ENCODE data around the gene ZFR.
"Not testable (repeated sequence)": the region's sequence is repeated elsewhere in the genome, so short reads cannot be mapped to it uniquely, and the experiment has no call there.

The ZFR gene

DNA sequence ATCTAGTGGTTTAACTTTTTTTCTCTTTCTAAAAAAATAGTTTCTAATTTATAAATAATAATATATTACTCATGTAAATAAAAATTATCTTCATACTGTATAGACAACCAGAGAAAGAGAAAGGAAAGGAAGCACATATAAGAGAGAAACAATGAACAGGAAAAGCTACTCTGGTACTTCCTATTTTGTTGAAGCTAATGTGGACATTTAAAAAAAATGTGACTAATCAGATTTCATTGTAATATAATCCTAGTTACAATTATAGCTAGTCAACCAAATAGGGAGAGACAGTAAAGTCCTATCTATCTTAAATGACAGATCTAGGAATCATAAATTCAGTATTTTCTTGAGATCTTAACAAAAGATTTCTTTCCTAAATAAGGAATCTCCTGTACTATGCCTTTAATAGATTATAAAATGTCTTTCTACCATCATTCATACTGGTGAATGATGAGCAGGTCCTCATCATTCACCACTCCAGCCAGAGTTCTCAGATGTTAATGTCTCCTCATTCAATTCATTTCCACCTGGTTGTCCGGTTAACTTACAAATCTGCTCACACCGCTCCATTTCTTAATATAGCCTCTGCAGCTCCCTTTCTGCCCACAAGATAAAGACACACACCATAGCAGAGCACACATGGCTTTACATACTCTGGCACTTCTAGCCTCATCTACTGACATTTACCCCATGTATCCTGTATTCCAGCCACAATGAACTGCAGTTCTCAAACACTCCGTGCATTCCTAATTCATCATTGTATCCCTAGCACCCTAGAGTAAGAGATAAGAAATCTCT is 30.9 kb downstream of the ZFR start:
- no peak for FAIRE-seq
- DNase-seq (ENCODE audit: insufficient read length, low spot score): no peak

DNA sequence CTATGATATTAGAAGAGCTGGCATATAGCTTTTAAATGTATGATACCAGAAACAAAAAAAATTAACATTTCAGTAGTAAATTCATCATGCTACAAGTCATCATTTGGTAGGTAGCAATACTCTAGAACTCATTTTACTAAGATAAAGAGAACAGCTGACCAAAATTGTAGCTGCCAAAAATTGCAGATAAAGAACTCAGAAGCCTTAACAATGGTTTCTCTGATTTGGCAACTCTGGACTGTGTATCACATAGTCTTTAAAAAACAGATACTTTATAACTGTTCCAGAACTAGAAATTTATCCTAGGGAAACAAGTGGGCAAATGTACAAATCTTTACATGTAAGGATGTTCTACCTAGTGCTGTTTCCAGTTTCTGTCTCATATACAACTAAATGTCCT is 33.9 kb downstream of the ZFR start:
- FAIRE-seq: no peak
- no peak for DNase-seq (ENCODE audit: insufficient read length, low spot score)

DNA sequence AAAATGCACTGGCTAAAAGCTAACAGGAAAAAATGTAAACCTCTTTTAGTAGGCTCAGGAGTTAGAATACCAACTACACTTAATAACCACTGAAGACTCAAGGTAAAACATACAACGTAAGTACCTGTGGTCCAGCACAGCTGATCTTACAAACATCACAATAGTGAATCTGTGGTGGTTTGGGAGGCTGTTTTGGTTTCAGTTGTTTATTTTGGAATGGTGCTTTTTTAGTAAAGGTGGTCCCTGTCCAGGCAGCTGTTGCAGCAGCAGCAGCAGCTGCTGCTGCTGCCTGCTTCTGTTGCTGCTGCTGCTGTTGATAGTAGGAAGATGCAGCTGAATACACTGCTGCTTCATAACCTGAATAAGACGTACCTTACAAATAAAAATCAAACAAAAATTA is 37.9 kb downstream of the ZFR start:
- DNase-seq (ENCODE audit: insufficient read length, low spot score): no peak
- no peak for FAIRE-seq

GRCh38 chr5:32405507-32405906 is 39.0 kb downstream of the ZFR start:
- FAIRE-seq (no peak), DNase-seq (ENCODE audit: insufficient read length, low spot score) (no peak)

GRCh38 chr5:32403760-32404159 is 40.8 kb downstream of the ZFR start:
- no peak for DNase-seq (ENCODE audit: insufficient read length, low spot score)
- no peak for FAIRE-seq

DNA sequence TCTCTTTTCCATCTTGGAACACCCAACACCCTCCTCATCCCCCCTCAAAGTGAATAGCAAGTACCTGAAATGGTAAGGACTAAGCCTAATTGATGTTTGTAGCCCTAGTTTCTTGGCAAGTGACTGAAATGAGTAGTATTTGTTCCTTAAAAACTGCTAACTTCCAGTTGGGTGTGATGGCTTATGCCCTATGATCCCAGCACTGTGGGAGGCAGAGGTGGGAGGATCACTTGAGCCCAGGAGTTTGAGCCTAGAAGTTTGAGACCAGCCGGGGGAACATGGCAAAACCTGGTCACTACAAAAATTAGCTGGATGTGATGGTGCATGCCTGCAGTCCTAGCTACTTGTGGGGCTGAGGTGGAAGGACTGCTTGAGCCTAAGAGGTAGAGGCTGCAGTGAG is 44.1 kb downstream of the ZFR start:
- no peak for FAIRE-seq
- DNase-seq (ENCODE audit: insufficient read length, low spot score): no peak

GRCh38 chr5:32398754-32399153 is 45.8 kb downstream of the ZFR start:
- DNase-seq (ENCODE audit: insufficient read length, low spot score); FAIRE-seq: not testable (repeated sequence)

GRCh38 chr5:32394981-32395380 is 49.6 kb downstream of the ZFR start:
- DNase-seq (ENCODE audit: insufficient read length, low spot score): no peak
- FAIRE-seq: no peak

- FAIRE-seq: no peak
These were observed 52.5 kb downstream of the ZFR start for GRCh38 chr5:32392039-32392438.

GRCh38 chr5:32390819-32391591 is 53.5 kb downstream of the ZFR start:
- no peak for FAIRE-seq

More at GRCh38 chr5:32392039-32392438, 52.5 kb downstream of the ZFR start:
- DNase-seq (ENCODE audit: insufficient read length, low spot score): no peak

DNA sequence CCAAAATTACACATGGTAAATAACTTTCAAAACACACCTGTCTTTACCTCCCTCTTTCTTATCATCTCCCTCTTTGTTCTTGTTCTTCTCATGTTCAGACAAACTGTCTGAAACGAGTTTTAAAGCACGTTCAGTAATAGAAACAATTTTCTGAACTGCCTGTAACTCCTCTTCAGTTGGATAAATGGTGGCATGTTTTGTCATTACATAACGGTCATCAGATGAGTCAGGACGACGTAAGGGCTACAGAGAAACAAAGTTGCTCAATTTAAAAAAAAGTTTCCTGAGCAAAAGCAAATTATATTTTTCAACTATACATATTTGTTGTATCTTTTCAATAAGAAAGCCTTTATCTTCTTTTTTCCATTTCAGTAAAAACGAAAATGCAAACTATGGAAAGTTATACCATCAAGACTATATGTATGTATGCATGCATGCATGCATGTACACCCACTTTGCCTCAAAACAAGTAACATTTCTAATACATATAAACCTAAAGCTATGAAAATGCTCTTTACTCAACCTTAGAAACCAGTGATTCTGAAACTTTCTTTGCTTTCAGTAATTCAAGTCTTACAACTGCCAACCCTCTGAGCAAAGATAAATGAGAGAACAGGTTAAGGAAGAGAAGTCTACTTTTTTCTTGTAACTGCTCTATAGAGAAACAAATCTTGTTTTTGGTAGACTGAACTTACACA is 56.0 kb downstream of the ZFR start:
- no peak for FAIRE-seq
- DNase-seq (ENCODE audit: insufficient read length, low spot score): no peak

More at GRCh38 chr5:32390819-32391591, 53.5 kb downstream of the ZFR start:
- DNase-seq (ENCODE audit: insufficient read length, low spot score): no peak

- no peak for DNase-seq (ENCODE audit: insufficient read length, low spot score)
- no peak for FAIRE-seq
These were observed 56.7 kb downstream of the ZFR start for GRCh38 chr5:32387841-32388240.

DNA sequence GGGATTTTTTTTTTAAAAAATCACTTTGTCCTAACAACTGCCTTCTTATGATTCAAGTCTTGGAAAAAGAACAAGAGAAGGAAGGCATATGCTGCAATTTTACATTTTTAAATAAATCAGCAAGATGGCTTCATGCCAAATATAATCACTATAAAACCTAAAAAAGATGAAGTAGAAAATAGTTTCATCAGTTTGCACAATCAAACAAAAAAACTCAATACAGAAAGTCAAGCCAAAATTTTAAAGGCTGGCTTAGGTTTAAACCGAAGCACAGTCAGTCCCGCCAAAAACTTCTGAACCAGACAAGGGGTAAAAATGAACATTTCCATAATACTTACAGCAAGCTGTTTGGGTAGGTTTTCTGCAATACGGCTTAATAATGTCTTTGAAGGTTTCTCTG is 57.3 kb downstream of the ZFR start:
- no peak for FAIRE-seq
- DNase-seq (ENCODE audit: insufficient read length, low spot score): no peak

- DNase-seq (ENCODE audit: insufficient read length, low spot score) (no peak), FAIRE-seq (no peak)
These were observed 59.9 kb downstream of the ZFR start for GRCh38 chr5:32384621-32385020.

- no peak for DNase-seq (ENCODE audit: insufficient read length, low spot score)
- FAIRE-seq: no peak
These were observed 61.0 kb downstream of the ZFR start for GRCh38 chr5:32383586-32383985.

DNA sequence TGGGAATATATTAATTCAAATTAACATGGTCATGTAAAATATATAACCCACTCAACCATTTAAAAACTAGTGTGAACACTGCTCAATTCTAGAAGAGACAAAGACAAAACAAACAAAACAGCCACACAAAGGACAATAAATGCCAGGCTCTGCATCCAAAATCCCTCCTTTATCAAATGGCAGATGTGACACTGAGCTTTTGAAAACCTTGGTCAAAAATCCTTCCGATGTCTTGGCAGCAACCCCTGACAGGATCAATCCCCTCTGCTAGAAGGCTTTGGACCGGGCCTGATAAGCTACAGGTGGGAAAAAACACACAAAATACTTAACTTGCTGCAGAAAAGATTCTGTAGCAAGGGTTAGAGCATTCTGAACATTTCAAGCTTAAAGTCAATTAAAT is 61.5 kb downstream of the ZFR start:
- no peak for DNase-seq (ENCODE audit: insufficient read length, low spot score)
- FAIRE-seq: no peak

GRCh38 chr5:32379421-32379820 is 65.1 kb downstream of the ZFR start:
- DNase-seq (ENCODE audit: insufficient read length, low spot score) (no peak), FAIRE-seq (no peak)

DNA sequence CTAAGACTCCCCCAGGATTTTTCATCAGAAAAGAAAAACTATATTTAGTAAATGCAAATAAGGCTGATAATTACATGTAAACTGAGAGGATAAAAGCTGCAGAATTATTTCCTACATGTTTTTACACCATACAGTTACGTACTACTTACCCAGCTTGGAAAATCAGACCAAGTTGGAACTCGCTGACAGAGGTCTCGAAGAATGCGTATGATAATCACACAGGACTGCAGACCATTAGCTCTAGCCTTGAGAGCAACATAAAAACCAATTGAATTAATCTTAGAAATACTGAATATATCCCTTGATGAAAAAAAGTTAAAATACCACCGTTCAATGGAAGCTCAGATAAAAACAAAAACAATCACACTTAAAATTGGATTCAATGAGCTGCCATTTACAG is 65.6 kb downstream of the ZFR start:
- DNase-seq (ENCODE audit: insufficient read length, low spot score) (no peak), FAIRE-seq (no peak)

- FAIRE-seq (no peak), DNase-seq (ENCODE audit: insufficient read length, low spot score) (no peak)
These were observed 74.9 kb downstream of the ZFR start for GRCh38 chr5:32369542-32370155.

DNA sequence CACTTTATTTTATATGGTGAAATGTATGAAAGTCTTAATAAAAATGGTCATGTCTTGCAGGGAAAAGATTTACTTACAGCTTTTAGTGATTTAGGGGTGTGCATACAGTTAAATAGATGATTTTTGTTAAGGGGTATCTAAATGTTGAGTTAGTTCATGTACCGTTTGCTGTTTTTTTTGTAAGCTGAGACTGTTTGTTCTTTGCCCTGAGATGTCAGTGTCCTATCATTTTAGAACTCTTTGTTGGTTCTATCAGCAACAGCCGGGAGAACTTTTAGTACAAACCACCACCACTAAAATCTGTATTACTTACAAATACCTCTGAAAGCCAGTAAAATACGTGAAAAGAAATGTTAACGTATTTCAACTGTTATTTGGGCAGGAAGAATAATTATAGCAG is 75.5 kb downstream of the ZFR start:
- no peak for DNase-seq (ENCODE audit: insufficient read length, low spot score)
- no peak for FAIRE-seq

DNA sequence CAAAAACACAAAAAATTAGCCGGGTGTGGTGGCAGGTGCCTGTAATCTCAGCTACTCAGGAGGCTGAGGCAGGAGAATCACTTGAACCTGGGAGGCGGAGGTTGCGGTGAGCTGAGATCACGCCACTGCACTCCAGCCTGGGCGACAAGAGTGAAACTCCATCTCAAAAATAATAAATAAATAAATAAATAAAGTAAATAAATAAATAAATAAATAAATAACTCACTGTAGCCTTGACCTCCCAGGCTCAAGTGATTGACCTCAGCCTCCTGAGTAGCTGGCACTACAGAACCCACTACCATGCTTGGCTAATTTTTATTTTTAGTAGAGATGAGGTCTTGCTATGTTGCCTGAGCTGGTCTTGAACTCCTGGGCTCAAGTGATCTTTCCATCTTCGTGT is 77.3 kb downstream of the ZFR start:
- DNase-seq (ENCODE audit: insufficient read length, low spot score); FAIRE-seq: not testable (repeated sequence)

Data from GM19239 (cell line).